GM18867 (cell line): ENCODE data around the gene TFG.

ENCODE experiments used
- ATAC-seq: cut with Tn5 transposase; IDR thresholded peaks from one replicate; pipeline ENCODE4 v1.9.1; 2021; ENCODE audit warnings: mild to moderate bottlenecking, moderate library complexity; ENCODE audit not compliant: unreplicated experiment

The TFG gene

GRCh38 chr3:100753846-100754245 lies 44.6 kb downstream of the TFG start:
- ATAC-seq, result no peak

GRCh38 chr3:100754563-100755334 lies 45.5 kb downstream of the TFG start:
- ATAC-seq, result no peak

GRCh38 chr3:100756441-100756840 lies 47.1 kb downstream of the TFG start:
- no peak for ATAC-seq

GRCh38 chr3:100759159-100759558 lies 49.9 kb downstream of the TFG start:
- ATAC-seq, result no peak

GRCh38 chr3:100759950-100760349 lies 50.7 kb downstream of the TFG start:
- ATAC-seq, result no peak

GRCh38 chr3:100760377-100760776 lies 51.1 kb downstream of the TFG start:
- ATAC-seq, result no peak

- peak; percentile 91 for ATAC-seq
Measured at GRCh38 chr3:100761211-100761942, 52.1 kb downstream of the TFG start.

GRCh38 chr3:100761951-100762350 lies 52.7 kb downstream of the TFG start:
- no peak for ATAC-seq

GRCh38 chr3:100765437-100765975 lies 56.2 kb downstream of the TFG start:
- no peak for ATAC-seq

- ATAC-seq, result no peak
Measured at GRCh38 chr3:100766069-100766468, 56.8 kb downstream of the TFG start.

- no peak for ATAC-seq
Measured at GRCh38 chr3:100769693-100770092, 60.4 kb downstream of the TFG start.

GRCh38 chr3:100775226-100775625 lies 65.9 kb downstream of the TFG start:
- no peak for ATAC-seq

GRCh38 chr3:100775669-100776068 lies 66.4 kb downstream of the TFG start:
- ATAC-seq, result no peak

GRCh38 chr3:100776097-100776729 lies 66.9 kb downstream of the TFG start:
- ATAC-seq, result no peak

GRCh38 chr3:100776746-100777145 lies 67.5 kb downstream of the TFG start:
- ATAC-seq, result no peak

- ATAC-seq, result no peak
Measured at GRCh38 chr3:100777271-100777670, 68.0 kb downstream of the TFG start.

GRCh38 chr3:100779480-100779879 lies 70.2 kb downstream of the TFG start:
- ATAC-seq, result no peak

- ATAC-seq, result no peak
Measured at GRCh38 chr3:100780071-100780622, 70.9 kb downstream of the TFG start.

GRCh38 chr3:100781301-100781700 lies 72.0 kb downstream of the TFG start:
- ATAC-seq, result no peak

GRCh38 chr3:100782348-100782747 lies 73.1 kb downstream of the TFG start:
- ATAC-seq, result no peak

- ATAC-seq, result no peak
Measured at GRCh38 chr3:100782906-100783305, 73.6 kb downstream of the TFG start.
